Esophagus squamous epithelium (tissue), 4 donors: ENCODE data around the gene ARID5B.

Source experiments
- CTCF ChIP-seq, 6 experiments: fragments of 450-650 bp in 4 of 6; fragments of 200-600 bp in 2 of 6; sonication (generic) in 2 of 6; IDR thresholded peaks; one replicate each; pipeline ENCODE4 v1.5.1; 2016 to 2019; ENCODE audit warnings: antibody characterized with exemption in 6 of 6, mild to moderate bottlenecking in 4 of 6, moderate library complexity in 4 of 6
- POLR2A ChIP-seq, 4 donors: fragments of 450-650 bp; IDR thresholded peaks; one replicate each; pipeline ENCODE4 v1.6.1; 2017; ENCODE audit warnings: antibody characterized with exemption in 4 of 4, mild to moderate bottlenecking in 4 of 4, moderate library complexity in 3 of 4

- TF ChIP-seq CTCF (IDR thresholded peaks at IDR 0.05): no peak
- no peak for TF ChIP-seq POLR2A (IDR thresholded peaks at IDR 0.05)
Observed at GRCh38 chr10:62021978-62022802, 120.7 kb downstream of the ARID5B start.
